Mesothelial cell of epicardium (in vitro differentiated cells): Measurements from ENCODE around the gene ITGB1BP1. TPM values are rescaled to one million over a fixed set of nuclear protein-coding genes. Genes with fewer than 3 reads are reported as not detected.

Experiments
- DNase-seq, 2 experiments: peaks; one replicate each; pipeline ENCODE4 v3.0.0; 2021; ENCODE audit warnings: low spot score in 2 of 2; ENCODE audit not compliant: unreplicated experiment in 2 of 2
- H3K27ac Mint-ChIP-seq: 2 replicates; pipeline ENCODE4 v1.8.0; 2021; ENCODE audit warnings: mixed read lengths
- H3K27me3 Mint-ChIP-seq: 2 replicates; pipeline ENCODE4 v1.8.0; 2021; ENCODE audit warnings: low read depth, mixed read lengths
- H3K36me3 Mint-ChIP-seq: 2 replicates; pipeline ENCODE4 v1.8.0; 2021; ENCODE audit warnings: mixed read lengths
- H3K4me1 Mint-ChIP-seq: 2 replicates; pipeline ENCODE4 v1.8.0; 2021; ENCODE audit warnings: mixed read lengths
- H3K4me3 Mint-ChIP-seq: 2 replicates; pipeline ENCODE4 v1.8.0; 2021; ENCODE audit warnings: mild to moderate bottlenecking, moderate library complexity, mixed read lengths
- H3K9me3 Mint-ChIP-seq: 2 replicates; pipeline ENCODE4 v1.8.0; 2021; ENCODE audit warnings: mixed read lengths
- CTCF ChIP-seq: fragments of 200-600 bp; sonication (generic); IDR thresholded peaks from one replicate; pipeline ENCODE4 v1.5.0; 2021; ENCODE audit warnings: antibody characterized with exemption; ENCODE audit not compliant: unreplicated experiment
- total RNA-seq: library from RNA; stranded (reverse); gene quantifications from 3 replicates; pipeline ENCODE4 v1.2.1, GENCODE V29; 2021

The ITGB1BP1 gene
- total RNA-seq, 1 donor from 2014 or later, result 38.0 TPM

- peaks cover 24% of the 10 kb centered on the region for H3K36me3 Mint-ChIP-seq
- TF ChIP-seq CTCF, result no peak
- no peaks in the 10 kb centered on the region for H3K4me1 Mint-ChIP-seq
- H3K4me3 Mint-ChIP-seq, result no peak overlapping the region
- DNase-seq, result no peak
- no peaks in the 10 kb centered on the region for H3K27me3 Mint-ChIP-seq
- H3K9me3 Mint-ChIP-seq, result no peaks in the 10 kb centered on the region
- H3K27ac Mint-ChIP-seq, result no peak overlapping the region
These were observed 57.8 kb downstream of the ITGB1BP1 start for GRCh38 chr2:9365498-9366019.

GRCh38 chr2:9364791-9365497 is 58.4 kb downstream of the ITGB1BP1 start:
- Mint-ChIP-seq H3K27ac (no peak overlapping the region), H3K27me3 (no peaks in the 10 kb centered on the region), H3K36me3 (peaks cover 30% of the 10 kb centered on the region), H3K4me1 (no peaks in the 10 kb centered on the region), H3K4me3 (no peak overlapping the region), H3K9me3 (no peaks in the 10 kb centered on the region)
- no peak for DNase-seq
- no peak for TF ChIP-seq CTCF

GRCh38 chr2:9364373-9364772 is 59.0 kb downstream of the ITGB1BP1 start:
- no peak overlapping the region for H3K4me3 Mint-ChIP-seq
- no peak overlapping the region for H3K27ac Mint-ChIP-seq
- TF ChIP-seq CTCF, result no peak
- DNase-seq, result no peak
- no peaks in the 10 kb centered on the region for H3K27me3 Mint-ChIP-seq
- H3K36me3 Mint-ChIP-seq, result peaks cover 36% of the 10 kb centered on the region
- no peaks in the 10 kb centered on the region for H3K9me3 Mint-ChIP-seq
- no peaks in the 10 kb centered on the region for H3K4me1 Mint-ChIP-seq

- Mint-ChIP-seq H3K36me3 (peaks cover 35% of the 10 kb centered on the region), H3K9me3 (no peaks in the 10 kb centered on the region), H3K27ac (no peak overlapping the region), H3K4me3 (no peak overlapping the region), H3K4me1 (no peaks in the 10 kb centered on the region), H3K27me3 (no peaks in the 10 kb centered on the region)
- TF ChIP-seq CTCF, result no peak
- DNase-seq, result no peak
These were observed 62.6 kb downstream of the ITGB1BP1 start for GRCh38 chr2:9360701-9361100.

- H3K27me3 Mint-ChIP-seq, result no peaks in the 10 kb centered on the region
- no peak overlapping the region for H3K27ac Mint-ChIP-seq
- no peak for DNase-seq
- no peaks in the 10 kb centered on the region for H3K9me3 Mint-ChIP-seq
- peaks cover 35% of the 10 kb centered on the region for H3K36me3 Mint-ChIP-seq
- no peaks in the 10 kb centered on the region for H3K4me1 Mint-ChIP-seq
- TF ChIP-seq CTCF, result no peak
- no peak overlapping the region for H3K4me3 Mint-ChIP-seq
These were observed 63.2 kb downstream of the ITGB1BP1 start for GRCh38 chr2:9360110-9360509.
